ENCODE results near the gene BDH1. TPM values are rescaled to one million over a fixed set of nuclear protein-coding genes. Genes with fewer than 3 reads are reported as not detected.

BDH1 gene
- polyA plus RNA-seq, 1 of the 3 experiments (the other 2 are of a cell fraction): 19.8 TPM

GRCh38 chr3:197533927-197534725 lies 21.6 kb downstream of the BDH1 start:
- H3K9me3 ChIP-seq: no peaks in the 10 kb centered on the region
- no peaks in the 10 kb centered on the region for H4K20me1 ChIP-seq (ENCODE audit: insufficient read depth)
- ChIA-PET POLR2A (no interaction called here), CTCF (interaction anchor here (1.4 kb wide), 1 partner anchor 277 kb away, joined by 3 read pairs; no protein-coding TSS in a partner anchor)
- H3K4me1 ChIP-seq (ENCODE audit: control insufficient read depth in 1 of 2, insufficient read depth in 2 of 2, low read depth in 1 of 2, low read length in 1 of 2): peaks cover 0 to under 1% of the 10 kb centered on the region in 2 experiments; a peak in 2 of 4 replicates
- no peak for TF ChIP-seq USF1 (IDR thresholded peaks at IDR 0.05; ENCODE audit: borderline replicate concordance, low read depth)
- TF ChIP-seq YY1 (IDR thresholded peaks at IDR 0.05; ENCODE audit: low read depth): no peak
- no peak for TF ChIP-seq RCOR1 (IDR thresholded peaks at IDR 0.05; ENCODE audit: low read length)
- TF ChIP-seq JUND (IDR thresholded peaks at IDR 0.05): no peak
- no peak for TF ChIP-seq ELF1 (IDR thresholded peaks at IDR 0.05)
- TF ChIP-seq FOSL2 (IDR thresholded peaks at IDR 0.05; ENCODE audit: borderline replicate concordance, low read depth): no peak
- TF ChIP-seq FOXM1 (IDR thresholded peaks at IDR 0.05; ENCODE audit: low read depth): no peak
- no peak for TF ChIP-seq ZBTB33 (IDR thresholded peaks at IDR 0.05; ENCODE audit: borderline replicate concordance, low read depth)
- no peak for TF ChIP-seq POLR2AphosphoS5 (IDR thresholded peaks at IDR 0.05; ENCODE audit: low read depth, low read length)
- no peak overlapping the region for H3K4me2 ChIP-seq
- WGBS (ENCODE audit: low lambda C conversion rate): 92% methylated on average over 6 of the region's 6 CpGs
- H3K9me2 ChIP-seq: no peaks in the 10 kb centered on the region
- no peak overlapping the region for H3K9ac ChIP-seq
- H3K79me2 ChIP-seq (ENCODE audit: insufficient read depth): no peaks in the 10 kb centered on the region
- no peak for DNase-seq
- H3K36me3 ChIP-seq (replicated peaks in 1 of 2; ENCODE audit: control insufficient read depth in 1 of 2, insufficient read depth in 2 of 2, low read length in 1 of 2): no peaks in the 10 kb centered on the region
- H3K27ac ChIP-seq (ENCODE audit: low read depth in 2 of 2, low read length in 1 of 2): no peak overlapping the region
- no peak overlapping the region for H3K4me3 ChIP-seq (ENCODE audit: low read depth in 2 of 2, low read length in 1 of 2)
- H3K27me3 ChIP-seq (ENCODE audit: insufficient read depth): no peaks in the 10 kb centered on the region
- no peak overlapping the region for H2AFZ ChIP-seq (ENCODE audit: low read depth)
- no peaks in the 10 kb centered on the region for H3F3A ChIP-seq (replicated peaks; ENCODE audit: insufficient read depth)

GRCh38 chr3:197533396-197533795 lies 22.4 kb downstream of the BDH1 start:
- no peaks in the 10 kb centered on the region for H3K9me2 ChIP-seq

More at GRCh38 chr3:197533396-197533795, 22.4 kb downstream of the BDH1 start:
- no peak overlapping the region for H3K4me3 ChIP-seq (ENCODE audit: low read depth in 2 of 2, low read length in 1 of 2)
- H4K20me1 ChIP-seq (ENCODE audit: insufficient read depth): no peaks in the 10 kb centered on the region
- no peaks in the 10 kb centered on the region for H3F3A ChIP-seq (replicated peaks; ENCODE audit: insufficient read depth)
- WGBS (ENCODE audit: low lambda C conversion rate): 97% methylated on average over 10 of the region's 10 CpGs
- H3K4me2 ChIP-seq: no peak overlapping the region
- H3K36me3 ChIP-seq (replicated peaks in 1 of 2; ENCODE audit: control insufficient read depth in 1 of 2, insufficient read depth in 2 of 2, low read length in 1 of 2): no peaks in the 10 kb centered on the region
- CTCF ChIA-PET: interaction anchor here (1.4 kb wide), 1 partner anchor 276 kb away, joined by 3 read pairs; no protein-coding TSS in a partner anchor
- no peak overlapping the region for H3K9ac ChIP-seq
- H3K27ac ChIP-seq (ENCODE audit: low read depth in 2 of 2, low read length in 1 of 2): no peak overlapping the region
- no peaks in the 10 kb centered on the region for H3K27me3 ChIP-seq (ENCODE audit: insufficient read depth)
- no peak overlapping the region for H2AFZ ChIP-seq (ENCODE audit: low read depth)
- no peak for DNase-seq
- TF ChIP-seq POLR2AphosphoS5 (IDR thresholded peaks at IDR 0.05; ENCODE audit: low read depth, low read length): no peak
- TF ChIP-seq TAF1 (IDR thresholded peaks at IDR 0.05; ENCODE audit: borderline replicate concordance, low read depth, low read length): no peak
- TF ChIP-seq PBX3 (IDR thresholded peaks at IDR 0.05): no peak
- no peak for TF ChIP-seq RAD21 (IDR thresholded peaks at IDR 0.05; ENCODE audit: low read length)
- TF ChIP-seq GABPA (IDR thresholded peaks at IDR 0.05; ENCODE audit: low read depth): no peak
- TF ChIP-seq USF2 (IDR thresholded peaks at IDR 0.05; ENCODE audit: borderline replicate concordance, low read depth, low read length): no peak
- TF ChIP-seq FOXM1 (IDR thresholded peaks at IDR 0.05; ENCODE audit: low read depth): no peak
- no peak for TF ChIP-seq CTCF (IDR thresholded peaks at IDR 0.05)
- TF ChIP-seq MEF2A (IDR thresholded peaks at IDR 0.05; ENCODE audit: borderline replicate concordance, low read depth): no peak
- no peak for TF ChIP-seq GATA2 (CRISPR knock-in tag; IDR thresholded peaks at IDR 0.05)
- no peak for TF ChIP-seq NFIC (IDR thresholded peaks at IDR 0.05; ENCODE audit: borderline replicate concordance)
- no peak for TF ChIP-seq MAX (IDR thresholded peaks at IDR 0.05; ENCODE audit: low read depth)
- TF ChIP-seq TCF12 (IDR thresholded peaks at IDR 0.05): no peak
- TF ChIP-seq FOSL2 (IDR thresholded peaks at IDR 0.05; ENCODE audit: borderline replicate concordance, low read depth): no peak
- TF ChIP-seq FOXJ3 (CRISPR knock-in tag; IDR thresholded peaks at IDR 0.05): no peak
- TF ChIP-seq ELF1 (IDR thresholded peaks at IDR 0.05): no peak
- TF ChIP-seq TEAD4 (IDR thresholded peaks at IDR 0.05; ENCODE audit: borderline replicate concordance, insufficient read depth): no peak
- H3K9me3 ChIP-seq: no peaks in the 10 kb centered on the region
- POLR2A ChIA-PET: no interaction called here
- no peaks in the 10 kb centered on the region for H3K79me2 ChIP-seq (ENCODE audit: insufficient read depth)
- H3K4me1 ChIP-seq (ENCODE audit: control insufficient read depth in 1 of 2, insufficient read depth in 2 of 2, low read depth in 1 of 2, low read length in 1 of 2): peaks cover 0 to 8% of the 10 kb centered on the region in 2 experiments; a peak in 2 of 4 replicates

Data from SK-N-SH (cell line).